GM21367 (cell line): ENCODE results near the gene POLQ.
A peak's percentile ranks its signal among the peaks of the same experiment; 100 is the strongest.
"Not testable (repeated sequence)": the region's sequence is repeated elsewhere in the genome, so short reads cannot be mapped to it uniquely, and the experiment has no call there.

Source experiments
- ATAC-seq: cut with Tn5 transposase; IDR thresholded peaks from one replicate; pipeline ENCODE4 v1.9.1; 2021; ENCODE audit not compliant: unreplicated experiment

POLQ gene

DNA sequence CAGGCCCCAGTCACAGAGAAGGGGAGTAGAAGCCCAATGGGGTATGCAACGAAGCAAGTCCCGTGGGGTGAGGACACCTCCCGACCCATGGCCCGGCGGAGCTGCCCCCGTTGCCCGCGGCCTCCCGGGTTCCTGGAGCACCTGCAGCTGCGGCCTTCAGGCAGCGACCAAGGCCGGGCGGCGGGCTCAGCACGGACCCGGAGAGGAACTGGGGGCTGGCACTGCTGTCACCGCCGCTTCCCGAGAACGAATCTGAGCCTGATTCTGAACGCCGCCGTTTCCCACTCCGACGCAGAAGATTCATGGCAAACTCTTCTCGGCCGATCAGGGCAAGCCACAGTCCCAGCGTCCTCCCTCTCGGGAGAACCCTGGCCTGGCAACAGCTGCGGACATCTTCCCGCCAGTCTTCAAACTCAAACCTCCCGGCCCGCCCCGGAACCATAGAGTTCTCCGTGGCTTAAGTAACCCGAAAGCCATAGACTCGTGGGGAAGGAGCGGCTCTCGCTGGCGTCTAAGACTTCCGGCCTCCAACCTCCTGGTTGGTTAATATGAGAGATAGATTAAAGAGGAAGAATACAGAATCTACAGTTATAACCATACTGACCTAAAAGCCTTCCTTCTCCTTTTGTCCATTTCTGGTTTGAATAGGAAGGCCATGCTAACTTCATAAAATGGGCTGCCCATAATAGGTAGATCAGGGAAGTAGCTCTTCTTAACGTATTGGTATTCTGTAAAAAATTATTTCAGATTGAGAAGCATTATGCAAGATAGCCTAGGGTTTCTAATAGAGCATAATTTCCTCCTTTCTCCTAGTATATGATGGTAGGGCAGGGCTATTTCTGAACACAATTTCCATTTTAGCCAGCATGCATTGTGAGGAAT is at the start of gene POLQ:
TSS of gene POLQ (minus strand) at position 415 of the 882 bp plus-strand sequence. CDS start at position 304, 111 bp downstream.
- peak; percentile 73 for ATAC-seq

- no peak for ATAC-seq
These were observed 49.1 kb upstream of the POLQ start for GRCh38 chr3:121594850-121595249.

DNA sequence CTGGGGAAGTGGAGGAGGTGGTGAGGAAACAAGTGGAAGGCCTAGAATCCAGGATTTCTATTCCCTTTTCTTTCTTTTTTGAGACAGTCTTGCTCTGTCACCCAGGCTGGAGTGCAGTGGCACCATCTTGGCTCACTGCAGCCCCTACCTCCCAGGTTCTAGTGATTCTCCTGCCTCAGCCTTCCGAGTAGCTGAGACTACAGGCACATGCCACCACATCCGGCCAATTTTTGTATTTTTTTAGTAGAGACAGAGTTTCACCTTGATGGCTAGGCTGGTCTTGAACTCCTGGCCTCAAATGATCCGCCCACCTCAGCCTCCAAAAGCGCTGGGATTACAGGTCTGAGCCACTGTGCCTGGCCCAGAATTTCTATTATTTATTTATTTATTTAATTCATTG is 48.0 kb upstream of the POLQ start:
- not testable (repeated sequence) for ATAC-seq

GRCh38 chr3:121592856-121593702 is 47.3 kb upstream of the POLQ start, which contains the start of gene FBXO40:
TSS of gene FBXO40 (plus strand) at chr3:121593379. CDS start at chr3:121620576, 27,197 bp downstream.
- peak; percentile 57 for ATAC-seq

DNA sequence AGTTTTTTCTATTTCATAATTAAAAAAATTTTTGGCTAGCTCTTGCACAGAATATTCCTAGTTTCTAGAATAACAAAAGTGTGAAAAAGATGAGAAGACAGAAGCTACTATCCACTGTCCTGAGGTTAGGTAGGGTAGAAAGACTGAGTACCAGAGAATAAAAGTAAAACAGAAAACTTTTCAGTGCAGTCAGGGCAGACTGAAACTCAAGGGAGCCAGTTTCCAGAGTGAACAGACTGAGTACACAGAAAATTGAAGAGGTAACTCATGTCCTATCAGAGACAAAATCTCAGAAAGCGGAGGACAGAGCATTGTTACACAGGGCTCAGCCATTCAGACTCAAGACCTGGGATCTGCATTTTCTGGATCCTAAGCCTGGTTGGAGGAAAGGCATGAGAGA is 38.6 kb upstream of the POLQ start:
- no peak for ATAC-seq

DNA sequence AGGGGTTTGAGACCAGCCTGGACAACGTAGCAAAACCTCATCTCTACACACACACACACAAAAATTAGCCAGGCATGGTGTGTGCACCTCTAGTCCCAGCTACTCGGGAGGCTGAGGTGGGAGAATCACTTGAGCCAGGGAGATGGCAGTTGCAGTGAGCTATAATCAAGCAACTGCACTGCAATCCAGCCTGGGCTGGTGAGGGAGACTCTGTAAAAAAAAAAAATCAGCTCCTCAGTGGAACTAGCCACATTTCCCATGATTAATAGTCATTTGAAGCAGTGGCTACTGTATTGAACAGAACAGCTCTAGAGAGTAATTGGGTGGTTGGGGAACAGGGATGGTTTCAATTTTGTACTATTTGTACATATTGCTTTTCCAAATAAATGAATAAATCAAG is 35.9 kb upstream of the POLQ start:
- ATAC-seq = no peak

DNA sequence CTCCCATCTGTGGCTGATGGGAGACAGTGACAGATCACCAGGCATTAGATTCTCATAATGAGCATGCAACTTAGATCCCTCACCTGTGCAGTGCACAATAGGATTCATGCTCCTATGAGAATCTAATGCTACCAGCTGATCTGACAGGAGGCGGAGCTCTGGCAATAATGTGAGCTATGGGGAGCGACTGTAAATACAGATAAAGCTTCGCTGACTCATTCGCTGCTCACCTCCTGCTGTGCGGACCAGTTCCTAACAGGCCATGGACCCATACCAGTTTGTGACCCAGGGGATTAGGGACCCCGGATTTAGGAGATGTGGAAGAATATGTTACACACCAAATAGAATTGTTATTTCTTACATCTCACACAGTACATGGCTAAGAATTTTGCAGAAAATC is 28.7 kb upstream of the POLQ start:
- no peak for ATAC-seq

GRCh38 chr3:121567649-121568048 is 21.9 kb upstream of the POLQ start, which contains the start of gene ARGFX:
TSS of gene ARGFX (plus strand) at chr3:121567949. CDS start at chr3:121570714, 2,765 bp downstream.
- no peak for ATAC-seq

- no peak for ATAC-seq
These were observed 21.0 kb upstream of the POLQ start for GRCh38 chr3:121566773-121567172.

DNA sequence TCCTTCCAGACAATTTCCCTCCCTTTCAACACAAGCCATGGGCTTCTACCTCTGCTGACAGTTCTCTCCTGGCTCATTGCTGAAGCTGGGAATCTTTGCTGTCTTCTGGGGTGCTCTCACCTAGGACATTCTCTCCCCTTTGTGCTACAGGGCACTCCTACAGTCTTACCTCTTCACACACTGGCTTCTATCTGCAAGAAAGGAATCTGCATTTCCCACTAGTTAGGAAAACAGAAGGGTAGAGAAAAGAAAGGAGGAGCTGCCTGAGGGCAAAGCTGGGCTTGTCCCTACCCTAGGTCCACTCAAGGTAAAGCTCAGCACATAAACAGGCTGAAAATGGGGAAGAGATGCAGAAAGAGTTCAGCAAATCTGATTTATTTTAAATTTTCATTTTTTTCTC is 16.4 kb upstream of the POLQ start:
- ATAC-seq = no peak

- ATAC-seq = no peak
These were observed 11.7 kb upstream of the POLQ start for GRCh38 chr3:121557426-121557934.

- no peak for ATAC-seq
These were observed 7.0 kb upstream of the POLQ start for GRCh38 chr3:121552797-121553196.

GRCh38 chr3:121552379-121552778 is 6.6 kb upstream of the POLQ start:
- no peak for ATAC-seq

- no peak for ATAC-seq
These were observed 677 bp downstream of the POLQ start for GRCh38 chr3:121545049-121545573.

GRCh38 chr3:121542924-121543323 is 2.9 kb downstream of the POLQ start:
- no peak for ATAC-seq

GRCh38 chr3:121531269-121531668 is 14.5 kb downstream of the POLQ start:
- ATAC-seq = no peak

GRCh38 chr3:121529308-121529707 is 16.5 kb downstream of the POLQ start:
- ATAC-seq = no peak

DNA sequence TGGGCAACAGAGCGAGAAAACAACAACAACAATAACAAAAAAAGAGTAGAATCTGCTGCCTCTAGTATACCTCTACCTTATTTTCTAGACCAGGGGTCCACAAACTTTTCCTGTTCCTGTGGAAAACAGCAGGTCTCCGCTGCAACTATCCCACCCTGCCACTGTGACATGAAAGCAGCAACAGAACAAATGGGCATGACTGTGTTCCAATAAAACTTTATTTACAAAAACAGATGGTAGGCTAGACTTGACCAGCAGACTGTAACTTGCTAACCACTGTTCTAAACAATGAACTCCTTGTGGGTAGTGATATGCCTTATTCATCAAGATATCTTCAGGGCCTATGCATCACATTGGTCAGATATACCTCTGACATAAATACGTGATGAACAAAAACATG is 25.3 kb downstream of the POLQ start:
- ATAC-seq = no peak

GRCh38 chr3:121517953-121518655 is 27.7 kb downstream of the POLQ start:
- ATAC-seq = no peak

DNA sequence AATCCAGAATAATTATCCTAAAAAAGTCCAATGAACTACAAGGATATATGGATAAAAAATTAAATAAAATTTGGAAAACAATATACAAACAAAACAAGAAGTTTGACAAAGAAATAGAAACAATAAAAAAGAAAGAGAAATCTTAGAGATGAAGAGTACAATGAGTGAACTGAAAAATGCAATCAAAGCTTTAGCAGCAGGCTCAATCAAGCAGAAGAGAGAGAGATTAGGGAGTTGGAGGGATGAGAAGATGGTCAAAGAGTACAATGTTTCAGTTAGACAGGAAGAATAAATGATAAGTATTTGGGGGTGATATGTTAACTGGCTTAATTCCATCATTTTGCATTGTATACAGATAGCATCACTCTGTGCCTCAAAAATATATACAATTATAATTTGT is 29.9 kb downstream of the POLQ start:
- no peak for ATAC-seq

DNA sequence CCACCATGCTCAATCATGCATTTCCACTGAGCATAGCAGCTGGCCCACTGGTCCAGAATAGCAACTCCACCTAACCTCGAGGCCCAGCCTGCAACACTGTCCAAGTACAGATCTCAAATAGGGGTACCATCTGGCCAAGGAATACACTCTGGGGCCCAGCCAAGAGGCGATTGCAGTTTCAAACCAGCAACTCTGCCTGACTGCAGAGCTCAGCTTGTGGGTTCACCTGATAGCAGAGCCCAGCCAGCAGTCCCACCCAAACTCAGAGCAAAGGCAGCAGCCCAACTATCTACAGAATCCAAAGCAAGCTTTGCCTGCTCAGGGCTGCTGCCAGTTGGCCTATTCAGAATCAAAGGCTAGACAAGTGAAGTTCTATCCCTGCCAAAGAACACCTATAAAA is 30.5 kb downstream of the POLQ start:
- no peak for ATAC-seq
